PFSK-1 (cell line): ENCODE results near the gene SLC39A11.

Experiments used
- POLR2AphosphoS5 ChIP-seq: IDR thresholded peaks from 2 replicates; pipeline ENCODE4 v1.6.1; 2012; ENCODE audit warnings: low read depth, mild to moderate bottlenecking, control low read depth, low read length, moderate library complexity
- SIN3A ChIP-seq: IDR thresholded peaks from 2 replicates; pipeline ENCODE4 v1.6.1; 2012; ENCODE audit warnings: mild to moderate bottlenecking, low read length, moderate library complexity, borderline replicate concordance; ENCODE audit not compliant: insufficient read depth

DNA sequence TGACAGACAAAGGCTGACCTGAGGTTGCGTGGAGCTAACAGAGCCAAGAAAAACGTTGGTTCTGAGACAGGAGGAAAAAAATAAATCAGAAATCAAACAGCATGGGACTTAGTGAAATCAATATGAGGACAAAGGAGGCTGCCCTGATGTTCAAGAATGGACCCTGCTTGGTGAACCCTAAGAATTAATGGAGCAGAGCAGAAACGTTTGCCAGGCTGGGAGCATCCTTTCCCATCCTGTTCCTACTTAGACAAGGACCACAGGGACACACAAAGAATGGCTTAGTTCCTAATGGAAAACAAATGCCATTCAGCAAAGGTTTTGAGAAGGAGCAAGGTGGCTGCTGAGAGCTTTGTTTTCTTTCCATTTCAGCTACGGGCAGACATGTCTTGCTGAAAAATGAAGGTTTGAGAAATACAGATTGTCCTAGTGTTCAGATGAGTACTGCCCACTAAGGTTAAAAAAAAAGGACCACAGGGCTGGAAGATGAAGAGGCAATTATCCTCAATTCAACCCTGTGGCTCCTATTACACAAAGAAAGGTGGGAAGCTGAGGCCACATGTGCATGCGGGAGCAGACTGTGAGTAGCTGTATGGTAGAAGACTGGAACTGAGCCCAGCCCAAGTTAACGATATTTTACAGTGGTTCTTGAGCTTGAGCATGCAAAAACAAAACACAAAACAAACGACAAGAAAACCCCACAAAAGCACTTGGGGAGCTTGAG, 230.1 kb downstream of the SLC39A11 start:
- TF ChIP-seq POLR2AphosphoS5 (no peak), SIN3A (no peak)
